HPDE6-E6E7 (cell line): ENCODE data around the gene SCLT1.
A peak's percentile ranks its signal among the peaks of the same experiment; 100 is the strongest.

Source experiments
- DNase-seq: peaks from one replicate; pipeline ENCODE4 v3.0.0; 2011; ENCODE audit warnings: missing footprints; ENCODE audit errors: extremely low spot score

Gene SCLT1

DNA sequence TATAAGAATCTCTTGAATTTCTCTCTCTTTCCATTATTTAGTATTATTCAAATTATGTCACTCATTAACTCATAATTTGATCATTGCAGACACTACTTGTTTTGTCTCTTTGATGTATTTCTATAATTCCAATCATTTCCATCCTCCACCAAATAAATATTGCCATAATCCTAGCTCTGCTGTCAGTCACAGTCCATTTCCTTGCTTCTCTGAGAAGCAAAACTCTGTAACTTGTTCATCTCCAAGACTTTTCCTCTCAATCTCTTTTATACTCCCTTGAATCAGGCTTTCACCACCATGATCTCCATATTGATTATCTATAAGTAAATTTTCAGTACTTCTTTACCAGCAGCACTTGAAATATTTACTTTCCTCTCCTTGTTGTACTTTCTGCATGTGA is 135.9 kb downstream of the SCLT1 start:
- DNase-seq = no peak

DNA sequence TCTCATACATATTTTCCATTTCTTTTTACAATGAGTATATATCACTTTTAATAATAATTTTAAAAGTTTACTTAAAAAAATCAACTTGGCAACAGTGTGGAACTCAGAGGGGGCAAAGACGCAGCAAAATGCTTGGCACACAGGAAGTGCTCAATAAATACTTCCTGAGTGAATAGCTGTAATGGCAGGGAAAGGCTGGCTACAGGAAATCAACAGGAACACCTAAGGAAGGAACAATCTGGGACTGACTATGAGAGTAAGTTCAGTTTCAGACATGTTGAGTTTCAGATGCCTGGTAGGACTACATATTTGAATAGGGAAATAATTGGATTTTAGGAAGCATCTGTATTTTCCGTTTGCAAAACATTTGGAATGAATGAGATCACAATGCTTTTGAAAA is 137.6 kb downstream of the SCLT1 start:
- DNase-seq = no peak

DNA sequence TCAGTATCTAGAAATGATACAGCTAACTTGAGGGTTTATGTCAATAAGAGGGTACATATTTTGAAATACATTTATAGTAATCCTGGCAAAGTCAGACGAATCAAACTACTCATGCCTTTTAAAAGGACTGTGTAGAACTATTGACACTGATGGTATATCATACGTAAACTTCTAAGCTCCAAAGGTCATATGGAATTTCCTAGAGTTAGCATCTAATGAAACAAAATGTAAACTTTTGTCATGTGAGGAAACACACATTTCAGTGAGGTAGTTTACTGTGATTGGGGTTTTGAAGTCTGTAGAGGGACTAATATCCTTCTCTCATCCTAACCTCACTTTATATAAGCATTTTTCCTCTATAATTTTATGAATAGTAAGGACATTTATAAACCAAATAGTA is 138.4 kb downstream of the SCLT1 start:
- DNase-seq = no peak

DNA sequence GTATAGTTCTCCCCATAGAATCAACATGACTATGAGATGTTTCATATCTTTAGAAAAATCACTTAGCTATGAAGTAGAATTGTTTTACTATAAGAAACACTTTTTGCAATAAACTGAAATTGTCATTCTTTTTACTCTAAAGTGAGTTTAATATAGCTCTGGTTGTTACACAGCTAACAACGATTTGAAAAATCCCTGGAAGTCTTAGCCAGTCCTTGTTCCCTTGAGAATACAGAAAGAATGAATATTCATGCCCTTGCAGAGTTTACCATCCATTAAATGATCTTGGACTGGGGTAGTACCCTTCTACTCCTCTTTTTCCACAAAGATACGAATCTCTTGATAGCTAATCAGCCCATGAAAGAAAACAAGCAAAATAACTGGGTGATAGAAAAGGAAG is 142.0 kb downstream of the SCLT1 start:
- DNase-seq = no peak

DNA sequence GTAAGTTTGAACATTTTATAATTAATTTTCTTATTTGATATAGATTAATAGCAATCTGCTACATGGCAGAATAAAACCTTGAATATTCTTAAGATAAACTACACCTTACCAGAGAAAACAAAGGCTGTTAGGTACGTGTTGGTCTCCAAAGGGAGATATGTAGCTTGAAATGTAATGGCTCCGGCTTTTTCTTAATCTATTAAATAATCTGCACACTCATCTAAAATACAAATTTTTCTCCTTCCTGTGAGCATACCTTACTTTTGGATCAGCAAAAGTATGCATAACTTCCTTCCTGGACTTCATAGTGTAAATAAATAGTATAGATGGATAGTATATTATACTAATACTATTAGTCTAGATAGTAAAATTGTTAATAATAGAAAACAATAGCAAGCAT is 142.5 kb downstream of the SCLT1 start:
- no peak for DNase-seq

DNA sequence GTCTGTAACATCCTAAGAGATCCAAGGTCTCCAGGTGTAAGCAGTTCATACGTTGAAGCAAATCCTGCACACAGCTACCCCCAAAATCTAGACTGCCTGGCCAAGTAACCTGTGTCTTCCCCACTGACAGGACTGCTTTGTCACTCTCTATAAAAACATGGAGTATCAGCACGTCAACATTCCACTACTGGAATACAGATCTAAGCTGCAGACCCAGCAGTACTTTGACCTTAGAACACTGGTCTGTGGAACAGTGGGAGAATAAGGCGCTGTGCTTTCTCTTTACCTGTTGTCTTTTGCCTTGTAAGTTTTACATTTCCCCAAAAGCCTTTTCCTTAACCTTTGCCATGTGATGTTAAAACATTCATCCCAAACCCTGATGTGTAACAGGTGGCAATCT is 146.4 kb downstream of the SCLT1 start:
- no peak for DNase-seq

DNA sequence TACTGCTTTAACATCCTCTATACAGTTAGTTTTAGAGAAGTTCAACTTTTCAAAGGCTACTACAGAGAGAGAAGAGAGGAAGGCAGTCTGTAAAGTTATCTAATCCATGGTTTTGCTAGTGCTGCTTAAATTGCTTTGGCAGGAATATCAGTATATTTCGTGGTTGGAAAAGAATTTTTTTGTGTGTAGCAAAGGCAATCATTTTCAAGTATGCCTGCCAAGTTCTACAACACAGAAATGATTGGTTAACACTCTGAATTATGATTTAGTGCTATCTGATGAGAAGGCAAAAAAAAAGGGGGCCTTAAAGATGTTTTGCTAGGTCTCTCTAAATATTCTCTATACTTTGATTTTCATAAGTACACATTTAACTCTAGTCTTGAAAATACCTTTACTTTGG is 150.7 kb downstream of the SCLT1 start:
- DNase-seq = no peak

DNA sequence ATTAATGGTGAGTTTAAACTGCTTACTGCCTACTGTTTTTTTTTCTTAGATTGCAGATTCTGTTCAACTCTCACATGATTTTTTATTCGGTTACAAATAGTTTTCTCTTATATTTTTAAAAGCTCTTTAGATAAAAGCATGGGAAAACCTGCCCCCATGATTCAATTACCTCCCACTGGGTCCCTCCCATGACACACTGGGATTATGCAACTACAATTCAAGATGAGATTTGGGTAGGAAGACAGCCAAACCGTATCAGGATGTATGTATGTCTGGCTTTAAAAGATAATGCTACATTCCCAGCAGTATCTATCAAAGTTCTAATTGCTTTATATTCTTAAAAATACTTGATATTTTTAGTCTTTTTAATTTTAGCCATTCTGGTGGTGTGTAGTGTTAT is 152.4 kb downstream of the SCLT1 start:
- no peak for DNase-seq

DNA sequence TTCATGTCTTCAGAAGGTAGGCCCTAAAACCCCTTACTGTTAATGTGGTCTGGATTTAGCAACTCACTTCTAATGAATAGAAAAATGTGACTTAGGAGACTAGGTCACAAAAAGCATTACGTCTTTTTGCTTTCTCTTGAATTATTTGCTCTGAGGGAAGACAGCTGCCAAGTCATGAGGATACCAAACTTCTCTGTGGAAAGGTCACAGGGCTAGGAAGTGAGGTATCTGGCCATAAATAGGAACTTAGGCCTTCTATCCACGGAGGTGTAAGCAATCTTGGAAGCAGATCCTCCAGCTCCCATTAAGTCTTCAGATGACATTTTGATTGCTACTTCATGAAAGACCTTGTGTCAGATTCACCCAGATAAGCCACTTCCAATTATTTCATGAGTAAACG is 163.3 kb downstream of the SCLT1 start:
- no peak for DNase-seq

DNA sequence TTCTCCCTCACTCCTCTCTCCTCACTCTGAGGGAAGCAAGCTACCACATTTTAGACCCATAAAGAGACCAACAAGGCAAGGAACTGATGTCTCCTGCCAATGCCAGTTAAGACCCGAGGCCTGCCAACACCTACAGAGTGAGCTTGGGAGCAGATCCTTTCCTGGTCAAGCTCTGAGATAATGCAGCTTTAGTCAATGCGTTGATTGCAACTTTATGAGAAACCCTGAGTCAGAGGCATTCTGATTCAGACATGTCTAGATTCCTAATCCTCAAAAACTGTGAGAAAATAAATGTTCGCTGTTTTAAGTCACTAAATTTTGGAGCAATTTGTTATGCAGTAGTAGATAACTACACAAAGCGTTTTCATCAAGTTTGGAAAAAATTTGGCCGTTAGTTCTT is 168.4 kb downstream of the SCLT1 start:
- DNase-seq = peak; percentile 3

DNA sequence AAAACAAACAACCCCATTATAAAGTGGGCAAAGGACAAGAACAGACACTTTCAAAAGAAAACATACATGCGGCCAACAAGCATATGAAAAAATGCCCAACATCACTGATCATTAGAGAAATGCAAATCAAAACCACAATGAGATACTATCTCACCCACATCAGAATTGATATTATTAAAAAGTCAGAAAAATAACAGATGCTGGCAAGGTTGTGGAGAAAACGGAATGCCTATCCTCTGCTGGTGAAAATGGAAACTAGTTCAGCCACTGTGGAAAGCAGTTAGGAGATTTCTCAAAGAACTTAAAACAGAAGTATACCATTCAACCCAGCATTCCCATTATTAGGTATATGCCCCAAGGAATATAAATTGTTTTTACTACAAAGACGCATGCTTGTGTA is 171.4 kb downstream of the SCLT1 start:
- DNase-seq = no peak

DNA sequence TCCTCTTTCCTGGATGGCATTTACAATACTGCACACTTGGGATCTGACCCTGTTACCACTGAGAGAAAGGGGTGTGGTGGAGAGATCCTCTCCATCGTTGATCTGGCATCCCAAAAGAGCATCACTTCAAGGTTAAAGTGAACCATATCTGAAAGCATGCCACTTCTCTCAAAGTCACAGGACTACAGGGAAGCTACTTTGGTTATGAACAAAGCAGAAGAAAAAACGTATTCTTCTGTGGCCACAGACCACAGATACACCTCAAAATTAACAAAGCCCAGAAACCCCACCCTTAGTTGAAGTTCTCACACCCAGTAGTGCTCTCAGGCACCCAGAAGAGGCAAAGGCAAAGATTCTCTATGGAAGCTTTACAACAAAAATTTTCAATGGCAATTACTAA is 175.6 kb downstream of the SCLT1 start:
- DNase-seq = no peak

DNA sequence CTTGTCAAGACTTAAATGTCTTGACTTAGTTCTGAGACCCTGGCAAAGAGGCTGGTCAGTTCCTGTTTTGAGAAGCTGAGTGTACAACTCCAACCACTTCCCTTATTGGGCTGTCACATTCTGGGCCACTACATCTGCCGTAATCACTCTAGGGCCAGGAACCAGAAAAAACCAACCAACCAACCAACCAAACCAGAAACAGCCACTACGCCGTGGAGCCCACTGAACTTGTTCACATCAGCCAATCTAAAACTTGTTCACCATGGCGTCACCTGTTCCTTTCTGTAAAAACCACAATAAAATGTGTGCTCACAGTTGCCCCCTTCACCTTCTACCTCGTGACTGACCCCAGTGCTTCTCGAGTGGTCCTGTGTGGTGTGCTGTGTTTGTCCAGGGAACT is 176.5 kb downstream of the SCLT1 start:
- DNase-seq = no peak

DNA sequence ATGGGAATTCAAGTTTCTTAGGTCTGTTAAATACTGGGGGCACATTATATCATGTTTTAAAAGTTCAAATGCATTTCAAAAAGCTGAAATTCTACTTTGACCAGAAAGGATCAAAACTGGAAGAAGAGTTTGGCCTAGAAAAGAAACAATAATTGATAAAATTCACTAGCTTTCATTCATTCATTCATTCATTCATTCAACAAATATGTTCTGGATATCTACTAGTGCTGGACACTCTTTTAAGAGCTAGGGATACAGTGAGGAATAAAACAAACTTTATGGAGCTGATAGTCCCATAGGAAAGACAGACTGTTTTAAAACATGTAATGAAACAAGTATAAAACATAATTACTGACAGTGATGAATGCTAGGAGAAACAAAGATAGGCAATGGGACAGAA is 177.8 kb downstream of the SCLT1 start:
- no peak for DNase-seq

DNA sequence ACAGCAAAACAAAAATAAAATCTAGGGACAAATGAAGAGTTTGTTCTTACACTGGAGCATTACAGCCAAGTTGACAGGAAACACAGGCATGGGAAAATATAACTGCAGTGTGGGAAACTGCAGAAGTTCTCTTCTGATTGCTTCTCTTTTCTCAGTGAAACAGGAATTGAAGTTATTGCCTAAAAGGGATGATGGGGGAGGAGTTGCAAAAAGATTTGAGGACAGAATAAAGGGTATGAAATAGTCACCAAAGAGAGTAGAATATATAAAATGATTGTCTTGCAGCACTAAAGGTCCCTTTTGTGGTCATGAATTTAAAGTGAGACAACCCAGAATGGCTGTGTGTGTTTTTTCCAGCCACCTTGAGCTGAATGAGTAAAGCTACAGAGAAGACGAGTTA is 180.1 kb downstream of the SCLT1 start:
- DNase-seq = no peak

DNA sequence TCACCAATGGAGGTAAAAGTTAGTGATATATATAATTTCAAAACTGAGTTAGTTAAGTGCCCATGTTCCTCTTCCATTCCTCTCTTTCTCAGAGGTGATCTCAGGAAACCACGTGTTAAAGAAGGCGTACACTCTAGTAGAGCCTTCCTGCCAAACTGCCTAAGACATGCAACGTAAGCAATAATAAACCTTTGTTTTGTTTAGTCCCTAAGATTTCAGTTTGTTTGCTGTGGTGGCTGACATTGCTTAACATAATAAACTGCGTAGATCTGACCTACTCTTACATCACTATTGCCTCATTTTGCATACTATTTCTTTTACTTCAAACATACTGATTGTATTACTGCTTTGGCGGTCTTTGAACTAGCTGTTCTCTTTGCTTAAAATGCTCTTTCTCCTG is 184.6 kb downstream of the SCLT1 start:
- DNase-seq = no peak

DNA sequence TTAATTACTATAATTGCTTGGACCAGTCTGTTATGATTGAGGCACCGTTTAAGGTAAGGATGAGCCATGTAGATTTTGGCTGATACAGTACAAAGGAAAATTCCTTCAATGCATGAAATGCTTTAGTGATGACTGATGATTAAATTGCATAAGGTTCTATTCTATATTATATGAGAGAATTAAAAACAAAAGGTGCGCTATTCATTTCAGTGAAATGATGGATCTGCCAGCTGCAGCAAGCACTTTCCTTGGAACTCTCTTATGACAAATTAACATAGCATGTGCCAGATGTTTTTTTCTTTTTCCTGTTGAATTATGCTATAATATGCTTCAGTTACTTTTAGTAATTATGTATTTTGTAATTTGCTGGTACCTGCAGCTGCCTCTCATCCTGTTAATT is 185.4 kb downstream of the SCLT1 start:
- DNase-seq = no peak

DNA sequence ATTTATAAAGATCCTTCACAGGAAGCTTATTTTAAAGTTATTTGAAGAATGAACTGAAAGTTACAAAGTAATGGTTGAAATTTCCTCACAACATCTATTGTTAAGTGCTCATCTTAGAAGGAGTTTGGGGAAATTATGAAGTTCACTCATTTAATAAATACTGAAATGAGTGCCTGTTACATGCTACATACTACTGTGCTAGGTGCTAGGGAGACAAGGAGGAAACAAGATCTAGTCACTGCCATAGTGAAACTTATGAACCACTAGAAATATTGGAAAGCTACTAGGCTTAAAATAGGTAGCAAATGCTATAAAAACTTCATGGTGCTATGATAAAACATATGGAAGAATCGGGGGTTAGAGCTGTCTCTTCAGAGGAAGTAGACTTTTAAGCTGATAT is 186.8 kb downstream of the SCLT1 start:
- DNase-seq = no peak

DNA sequence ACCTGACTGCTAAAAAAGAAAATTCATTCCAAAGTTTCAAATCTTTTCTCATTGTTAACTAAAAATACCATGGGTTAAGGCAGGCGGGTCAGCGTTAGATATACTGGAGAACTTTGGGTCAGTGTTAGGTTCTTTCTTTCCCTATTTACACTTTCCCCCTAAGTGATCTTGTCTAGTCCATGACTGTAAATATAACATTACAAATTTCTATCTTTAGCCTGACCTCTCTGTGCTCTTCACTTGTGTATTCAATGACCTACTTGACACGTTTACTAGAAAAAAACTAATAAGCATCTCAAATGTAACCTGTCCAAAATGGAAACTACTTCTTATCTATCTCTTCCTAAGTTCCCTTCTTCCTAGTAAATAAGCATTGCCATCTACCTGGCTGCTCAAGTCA is 188.5 kb downstream of the SCLT1 start:
- no peak for DNase-seq

DNA sequence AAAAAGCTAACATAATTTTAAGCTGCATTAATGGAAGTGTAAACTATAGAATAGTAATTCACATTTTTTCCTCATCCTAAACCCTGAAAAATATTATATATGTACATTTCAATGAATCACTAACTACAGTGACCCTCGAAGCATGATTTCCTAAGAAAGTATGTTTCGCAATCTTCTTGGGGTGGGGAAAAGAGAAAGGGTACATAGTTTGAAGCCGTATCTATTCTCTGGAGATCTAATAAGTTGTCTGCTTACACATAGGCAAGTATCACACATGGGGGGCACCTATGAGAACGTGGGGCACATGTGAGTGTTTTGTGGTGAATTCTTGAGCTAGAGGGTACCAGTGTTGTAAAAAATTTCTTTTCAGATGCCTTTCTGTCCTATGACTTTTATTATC is 212.7 kb downstream of the SCLT1 start:
- DNase-seq = no peak

DNA sequence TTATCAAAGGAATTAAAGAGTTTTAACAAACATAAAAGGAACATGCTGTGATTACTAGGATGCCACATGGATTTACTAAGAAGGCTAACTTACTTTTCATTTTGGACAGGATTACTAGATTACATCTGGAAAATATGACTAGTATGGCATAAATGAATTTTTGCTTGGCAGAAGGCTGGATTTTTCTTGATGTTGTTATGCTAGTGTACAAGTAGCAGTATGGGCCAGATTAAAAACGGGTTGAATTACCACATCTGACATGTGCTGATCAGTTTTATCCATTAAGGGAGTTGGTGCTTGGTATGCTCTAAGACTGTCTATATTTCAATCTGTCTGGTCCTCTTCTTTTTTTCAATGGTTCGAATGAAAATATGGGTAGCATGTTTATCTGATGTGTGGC is 213.4 kb downstream of the SCLT1 start:
- no peak for DNase-seq

DNA sequence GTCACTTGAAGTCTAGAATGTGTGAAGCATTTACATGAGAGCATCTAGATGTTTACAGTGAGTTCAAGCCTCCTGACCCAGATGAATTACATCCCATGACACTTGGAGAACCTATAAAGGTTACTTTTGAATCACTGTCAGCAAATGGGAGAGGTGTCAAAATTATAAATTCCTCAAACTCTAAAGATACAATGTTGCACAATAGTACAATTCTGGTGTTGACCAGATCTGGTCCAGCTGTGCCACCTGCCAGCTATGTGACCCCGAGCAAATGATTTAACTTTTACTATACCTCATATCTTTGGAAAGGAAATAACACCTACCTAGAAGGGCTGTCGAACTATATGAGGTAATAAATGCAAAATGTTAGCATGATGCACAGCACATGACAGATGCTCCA is 214.1 kb downstream of the SCLT1 start:
- no peak for DNase-seq

DNA sequence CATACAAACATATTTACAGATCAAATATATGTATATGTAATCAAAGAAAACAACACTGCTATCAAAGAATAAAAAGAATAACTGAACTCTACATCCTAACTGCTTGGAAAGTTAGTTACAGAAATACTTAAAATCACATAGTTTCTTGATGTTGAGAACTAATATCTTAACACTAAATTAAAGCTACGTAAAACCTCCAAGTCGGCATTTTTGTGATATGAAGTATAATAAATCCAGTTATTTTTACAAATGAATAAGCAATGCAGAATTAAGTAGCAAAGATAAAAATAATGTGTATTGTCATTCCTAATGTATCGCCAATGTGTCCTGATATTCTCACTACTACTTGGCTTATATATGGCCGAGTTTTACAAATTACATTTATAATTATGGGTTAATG is 215.4 kb downstream of the SCLT1 start:
- no peak for DNase-seq

DNA sequence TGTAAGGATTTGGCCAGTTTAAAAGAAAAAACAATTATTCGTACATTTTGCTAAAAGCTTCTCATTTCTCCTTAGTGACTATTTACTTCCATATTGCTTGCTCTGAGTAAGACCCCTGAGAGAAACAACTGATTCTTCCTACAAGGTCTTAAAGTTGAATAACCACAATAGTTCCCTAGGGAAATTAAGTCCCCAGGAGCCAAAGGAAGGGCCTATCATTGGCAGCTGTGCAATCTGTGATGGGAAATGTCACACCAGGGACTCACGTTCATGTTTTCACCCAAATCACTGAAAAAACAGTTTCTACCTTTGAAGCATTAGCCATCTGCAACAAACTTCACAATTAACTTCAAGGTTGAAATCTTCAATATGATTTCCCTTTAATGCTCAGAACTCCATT is 217.1 kb downstream of the SCLT1 start:
- no peak for DNase-seq

DNA sequence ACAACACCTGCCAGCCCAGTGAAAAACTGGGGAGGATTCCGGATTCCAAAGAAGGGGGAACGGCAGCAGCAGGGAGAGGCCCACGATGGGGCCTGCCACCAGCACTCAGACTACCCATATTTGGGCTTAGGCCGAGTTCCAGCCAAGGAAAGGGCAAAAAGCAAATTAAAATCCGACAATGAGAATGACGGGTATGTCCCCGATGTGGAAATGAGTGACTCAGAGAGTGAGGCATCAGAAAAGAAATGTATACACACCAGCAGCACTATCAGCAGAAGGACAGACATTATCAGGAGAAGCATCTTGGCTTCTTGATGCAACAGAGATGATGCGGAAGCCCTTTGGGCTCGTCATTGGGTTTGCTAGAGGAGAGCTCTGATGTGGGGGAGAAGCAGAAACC is 221.4 kb downstream of the SCLT1 start:
- peak; percentile 21 for DNase-seq
